ENCODE data around the gene DHRS9.

DHRS9 gene

GRCh38 chr2:169065864-169066517, 3.4 kb upstream of the DHRS9 start:
- DNase-seq (ENCODE audit: low spot score), result no peak

- no peak for DNase-seq (ENCODE audit: low spot score)
Observed at GRCh38 chr2:169066897-169067296, 2.5 kb upstream of the DHRS9 start.

GRCh38 chr2:169069833-169070232, 470 bp downstream of the DHRS9 start:
- no peak for DNase-seq (ENCODE audit: low spot score)

- no peak for DNase-seq (ENCODE audit: low spot score)
Observed at GRCh38 chr2:169071455-169071854, 2.1 kb downstream of the DHRS9 start.

GRCh38 chr2:169072163-169072925, 3.0 kb downstream of the DHRS9 start:
- DNase-seq (ENCODE audit: low spot score), result no peak

GRCh38 chr2:169073211-169073962, 4.0 kb downstream of the DHRS9 start:
- DNase-seq (ENCODE audit: low spot score), result no peak

- no peak for DNase-seq (ENCODE audit: low spot score)
Observed at GRCh38 chr2:169073963-169074751, 4.8 kb downstream of the DHRS9 start.

GRCh38 chr2:169077674-169078240, 8.4 kb downstream of the DHRS9 start:
- DNase-seq (ENCODE audit: low spot score), result no peak

- no peak for DNase-seq (ENCODE audit: low spot score)
Observed at GRCh38 chr2:169080250-169081069, 11.1 kb downstream of the DHRS9 start.

GRCh38 chr2:169081551-169081950, 12.2 kb downstream of the DHRS9 start:
- DNase-seq (ENCODE audit: low spot score), result no peak

GRCh38 chr2:169082995-169083394, 13.6 kb downstream of the DHRS9 start:
- DNase-seq (ENCODE audit: low spot score), result no peak

- DNase-seq (ENCODE audit: low spot score), result no peak
Observed at GRCh38 chr2:169086893-169087467, 17.6 kb downstream of the DHRS9 start.

GRCh38 chr2:169087757-169088379, 18.5 kb downstream of the DHRS9 start:
- DNase-seq (ENCODE audit: low spot score), result no peak

- DNase-seq (ENCODE audit: low spot score), result no peak
Observed at GRCh38 chr2:169089182-169089581, 19.8 kb downstream of the DHRS9 start.

GRCh38 chr2:169090133-169090820, 20.9 kb downstream of the DHRS9 start:
- DNase-seq (ENCODE audit: low spot score), result no peak

- DNase-seq (ENCODE audit: low spot score), result no peak
Observed at GRCh38 chr2:169091256-169091655, 21.9 kb downstream of the DHRS9 start.

- DNase-seq (ENCODE audit: low spot score), result no peak
Observed at GRCh38 chr2:169091761-169092519, 22.6 kb downstream of the DHRS9 start.

- no peak for DNase-seq (ENCODE audit: low spot score)
Observed at GRCh38 chr2:169093535-169093934, 24.2 kb downstream of the DHRS9 start.

- no peak for DNase-seq (ENCODE audit: low spot score)
Observed at GRCh38 chr2:169094676-169095075, 25.3 kb downstream of the DHRS9 start.

All from D341Med (cell line).